ENCODE results near the gene TLX1.

TLX1 gene

GRCh38 chr10:101111547-101111946 lies 19.6 kb upstream of the TLX1 start:
- DNase-seq: no peak

- no peak for DNase-seq
Observed at GRCh38 chr10:101112799-101113594, 18.1 kb upstream of the TLX1 start.

GRCh38 chr10:101113890-101114403 lies 17.2 kb upstream of the TLX1 start:
- DNase-seq: no peak

- DNase-seq: no peak
Observed at GRCh38 chr10:101114646-101115045, 16.5 kb upstream of the TLX1 start.

- DNase-seq: no peak
Observed at GRCh38 chr10:101116754-101117153, 14.3 kb upstream of the TLX1 start.

- DNase-seq: no peak
Observed at GRCh38 chr10:101118031-101118430, 13.1 kb upstream of the TLX1 start.

GRCh38 chr10:101120520-101120883 lies 10.6 kb upstream of the TLX1 start:
- DNase-seq: no peak

GRCh38 chr10:101120884-101121653 lies 10.0 kb upstream of the TLX1 start:
- DNase-seq: no peak

- DNase-seq: no peak
Observed at GRCh38 chr10:101121654-101122031, 9.5 kb upstream of the TLX1 start.

GRCh38 chr10:101122270-101123084 lies 8.6 kb upstream of the TLX1 start:
- DNase-seq: no peak

GRCh38 chr10:101123085-101123814 lies 7.8 kb upstream of the TLX1 start:
- DNase-seq: no peak

- DNase-seq: no peak
Observed at GRCh38 chr10:101123815-101124617, 7.1 kb upstream of the TLX1 start.

- no peak for DNase-seq
Observed at GRCh38 chr10:101124933-101125332, 6.2 kb upstream of the TLX1 start.

- DNase-seq: no peak
Observed at GRCh38 chr10:101126684-101127628, 4.1 kb upstream of the TLX1 start.

GRCh38 chr10:101130141-101130540 lies 959 bp upstream of the TLX1 start:
- no peak for DNase-seq

GRCh38 chr10:101131962-101132635 lies 999 bp downstream of the TLX1 start:
- no peak for DNase-seq

- DNase-seq: no peak
Observed at GRCh38 chr10:101132636-101133473, 1.8 kb downstream of the TLX1 start.
